Hypothalamus (tissue), 51 donors: ENCODE data around the gene AMN.
A peak's percentile ranks its signal among the peaks of the same experiment; 100 is the strongest.
"Not testable (repeated sequence)": the region's sequence is repeated elsewhere in the genome, so short reads cannot be mapped to it uniquely, and the experiment has no call there.

ENCODE experiments used
- DNase-seq, 51 donors: peaks; one replicate each; lab custom pipeline; 2025; lab: John Stamatoyannopoulos, UW

Gene AMN

GRCh38 chr14:102911991-102912761, 10.3 kb upstream of the AMN start:
- no peak for DNase-seq

- DNase-seq = no peak
These were observed 8.9 kb upstream of the AMN start for GRCh38 chr14:102913341-102914211.

- DNase-seq = no peak
These were observed 7.8 kb upstream of the AMN start for GRCh38 chr14:102914474-102915291.

- no peak for DNase-seq
These were observed 7.0 kb upstream of the AMN start for GRCh38 chr14:102915292-102916110.

GRCh38 chr14:102916347-102917055, 6.0 kb upstream of the AMN start:
- DNase-seq = no peak

GRCh38 chr14:102917056-102917385, 5.4 kb upstream of the AMN start:
- no peak for DNase-seq

- peak in 21 of 51 donors; percentile 12 to 61 (median 30) for DNase-seq
These were observed 4.8 kb upstream of the AMN start for GRCh38 chr14:102917469-102918211.

- no peak for DNase-seq
These were observed 4.0 kb upstream of the AMN start for GRCh38 chr14:102918438-102918837.

- DNase-seq = no peak
These were observed 2.0 kb upstream of the AMN start for GRCh38 chr14:102920273-102920997.

GRCh38 chr14:102920998-102921304, 1.5 kb upstream of the AMN start:
- DNase-seq = no peak

- no peak for DNase-seq
These were observed 900 bp downstream of the AMN start for GRCh38 chr14:102923201-102923924.

- DNase-seq = no peak
These were observed 1.5 kb downstream of the AMN start for GRCh38 chr14:102923925-102924486.

GRCh38 chr14:102924632-102925588, 2.4 kb downstream of the AMN start:
- no peak for DNase-seq

GRCh38 chr14:102925646-102926045, 3.2 kb downstream of the AMN start:
- DNase-seq = no peak

GRCh38 chr14:102926104-102926503, 3.6 kb downstream of the AMN start:
- no peak for DNase-seq

GRCh38 chr14:102926840-102927239, 4.4 kb downstream of the AMN start:
- DNase-seq = not testable (repeated sequence)
